CD8-positive, alpha-beta memory T cell (primary cell): Measurements from ENCODE around the gene CTSW. TPM values are rescaled to one million over a fixed set of nuclear protein-coding genes. Genes with fewer than 3 reads are reported as not detected.

Source experiments
- CTCF ChIA-PET: fragments of 350-600 bp; sonication (Branson Sonifier 250); formaldehyde crosslinking; loops from one replicate; lab custom pipeline; 2021; ENCODE audit warnings: antibody characterized with exemption; lab: Charles Lee
- POLR2A ChIA-PET: fragments of 350-600 bp; sonication (Branson Sonifier 250); formaldehyde crosslinking; loops from one replicate; lab custom pipeline; 2021; ENCODE audit warnings: antibody characterized with exemption; lab: Charles Lee
- DNase-seq, 5 donors: peaks; one replicate each; pipeline versions ENCODE4 v3.0.0 to v3.0.0-alpha.2; 2020 to 2022; ENCODE audit warnings: mixed read lengths in 1 of 5
- H3K27ac ChIP-seq: one replicate; pipeline ENCODE4 v1.7.0; 2013; ENCODE audit warnings: low read depth, mild to moderate bottlenecking, low read length, moderate library complexity
- H3K27me3 ChIP-seq: 2 replicates; pipeline ENCODE4 v1.7.0; 2013; ENCODE audit warnings: low read length, mild to moderate bottlenecking; ENCODE audit not compliant: insufficient read depth, poor library complexity, severe bottlenecking
- H3K36me3 ChIP-seq: 2 replicates; pipeline ENCODE4 v1.7.0; 2013; ENCODE audit warnings: mild to moderate bottlenecking, low read length, moderate library complexity; ENCODE audit not compliant: insufficient read depth
- H3K4me1 ChIP-seq: 2 replicates; pipeline ENCODE4 v1.7.0; 2013; ENCODE audit warnings: mild to moderate bottlenecking, low read length, moderate library complexity; ENCODE audit not compliant: insufficient read depth
- H3K4me3 ChIP-seq: 2 replicates; pipeline ENCODE4 v1.7.0; 2013; ENCODE audit warnings: mild to moderate bottlenecking, low read length
- H3K9me3 ChIP-seq: 2 replicates; pipeline ENCODE4 v1.7.0; 2013; ENCODE audit warnings: mild to moderate bottlenecking, low read length
- H3K27ac Mint-ChIP-seq, 8 donors: one replicate each; pipeline ENCODE4 v1.8.0; 2020 to 2021; ENCODE audit warnings: mixed read lengths in 8 of 8, mild to moderate bottlenecking in 6 of 8, inconsistent platforms in 3 of 8, moderate library complexity in 3 of 8
- H3K27me3 Mint-ChIP-seq, 2 donors: one replicate each; pipeline ENCODE4 v1.8.0; 2020 to 2021; ENCODE audit warnings: mixed read lengths in 2 of 2, mild to moderate bottlenecking in 1 of 2, moderate library complexity in 1 of 2
- H3K36me3 Mint-ChIP-seq, 3 donors: one replicate each; pipeline ENCODE4 v1.8.0; 2020 to 2021; ENCODE audit warnings: mixed read lengths in 3 of 3, inconsistent platforms in 1 of 3, mild to moderate bottlenecking in 1 of 3
- H3K4me1 Mint-ChIP-seq, 3 donors: one replicate each; pipeline ENCODE4 v1.8.0; 2020 to 2021; ENCODE audit warnings: mixed read lengths in 3 of 3, inconsistent platforms in 1 of 3, mild to moderate bottlenecking in 1 of 3
- H3K4me3 Mint-ChIP-seq, 7 donors: one replicate each; pipeline ENCODE4 v1.8.0; 2020 to 2021; ENCODE audit warnings: mixed read lengths in 7 of 7, mild to moderate bottlenecking in 6 of 7, moderate library complexity in 4 of 7, inconsistent platforms in 2 of 7
- H3K9me3 Mint-ChIP-seq, 5 donors: one replicate each; pipeline ENCODE4 v1.8.0; 2020 to 2022; ENCODE audit warnings: mixed read lengths in 5 of 5, mild to moderate bottlenecking in 3 of 5, moderate library complexity in 2 of 5, inconsistent platforms in 1 of 5
- polyA plus RNA-seq: library from polyadenylated mRNA; unstranded; fragments of 300-500 nt; fragmentation: Illumina TruSeq; gene quantifications from one replicate; pipeline ENCODE4 v1.2.3, GENCODE V29; 2021
- total RNA-seq, 2 experiments: library from RNA; stranded (reverse); gene quantifications; one replicate each; pipeline ENCODE4 v1.2.3, GENCODE V29; 2021

The CTSW gene
- total and polyA plus RNA-seq, 3 experiments from 2014 or later: 40.9 to 1,046 (median 44.3) TPM

- H3K36me3 ChIP-seq: peaks cover 46% of the 10 kb centered on the region
- no peaks in the 10 kb centered on the region for H3K27me3 Mint-ChIP-seq
- H3K9me3 Mint-ChIP-seq: no peaks in the 10 kb centered on the region
- peak; percentile 60 to 81 (median 67) for DNase-seq
- CTCF ChIA-PET: interaction anchor here (1.6 to 24.5 kb wide), 4 partner anchors 14 to 363 kb away, joined by 3 to 560 read pairs (median 46); partner anchors contain the start of genes CCDC85B, CTSW, EFEMP2 and FIBP
- no peaks in the 10 kb centered on the region for H3K9me3 ChIP-seq
- H3K4me1 ChIP-seq: peaks cover 64% of the 10 kb centered on the region
- H3K36me3 Mint-ChIP-seq: peaks cover 15 to 66% (median 18%) of the 10 kb centered on the region in 3 donors
- POLR2A ChIA-PET: interaction anchor here (0.5 to 5.4 kb wide), 8 partner anchors 13 to 762 kb away, joined by 3 to 140 read pairs (median 7); partner anchors contain the start of genes CCDC85B, FIBP, PCNX3 and SNX32
- peaks cover 57 to 70% (median 63%) of the 10 kb centered on the region in 3 donors for H3K4me1 Mint-ChIP-seq
- H3K27ac Mint-ChIP-seq: peak overlapping the region in 3 of 8 donors; percentile 50 to 95 (median 51)
- peak overlapping the region; percentile 87 to 94 (median 92) for H3K4me3 Mint-ChIP-seq
- H3K27me3 ChIP-seq: no peaks in the 10 kb centered on the region
- H3K4me3 ChIP-seq: peak overlapping the region; percentile 94
- peak overlapping the region; percentile 78 for H3K27ac ChIP-seq
Measured at GRCh38 chr11:65857500-65857852, 22.2 kb upstream of the CTSW start.

- POLR2A ChIA-PET: interaction anchor here (0.7 to 5.4 kb wide), 13 partner anchors 12 to 359 kb away, joined by 3 to 140 read pairs (median 5); partner anchors contain the start of genes BANF1, CCDC85B, EIF1AD and FIBP
- Histone ChIP-seq H3K27ac (peak within 1 kb of the TSS; percentile 93), H3K4me3 (peak within 1 kb of the TSS; percentile 94), H3K4me1 (peaks cover 63% of the 10 kb centered on the region), H3K36me3 (peaks cover 47% of the 10 kb centered on the region), H3K27me3 (no peaks in the 10 kb centered on the region), H3K9me3 (no peaks in the 10 kb centered on the region)
- CTCF ChIA-PET: interaction anchor here (0.8 to 24.5 kb wide), 7 partner anchors 9 to 363 kb away, joined by 3 to 560 read pairs (median 3); partner anchors contain the start of genes CCDC85B, CTSW, EFEMP2 and FIBP
- H3K4me1 Mint-ChIP-seq: peaks cover 57 to 75% (median 66%) of the 10 kb centered on the region in 3 donors
- peak within 1 kb of the TSS; percentile 91 to 96 (median 94) for H3K4me3 Mint-ChIP-seq
- no peaks in the 10 kb centered on the region for H3K27me3 Mint-ChIP-seq
- peak within 1 kb of the TSS; percentile 88 to 99 (median 98) for H3K27ac Mint-ChIP-seq
- peak; percentile 96 to 97 (median 97) for DNase-seq
- H3K36me3 Mint-ChIP-seq: peaks cover 18 to 65% (median 21%) of the 10 kb centered on the region in 3 donors
- H3K9me3 Mint-ChIP-seq: no peaks in the 10 kb centered on the region
Measured at GRCh38 chr11:65857853-65858680, 21.6 kb upstream of the CTSW start, which contains the start of gene CFL1. TSS of gene CFL1 (minus strand) at chr11:65858180. CDS start at chr11:65858099, 81 bp downstream.

GRCh38 chr11:65858681-65859087 lies 21.0 kb upstream of the CTSW start:
- Mint-ChIP-seq H3K4me1 (peaks cover 51 to 68% (median 60%) of the 10 kb centered on the region in 3 donors), H3K27me3 (no peaks in the 10 kb centered on the region), H3K27ac (peak overlapping the region; percentile 88 to 98 (median 98)), H3K36me3 (peaks cover 13 to 65% (median 19%) of the 10 kb centered on the region in 3 donors), H3K4me3 (peak overlapping the region; percentile 90 to 96 (median 93)), H3K9me3 (no peaks in the 10 kb centered on the region)
- ChIA-PET POLR2A (interaction anchor here (0.7 to 5.4 kb wide), 16 partner anchors 11 to 818 kb away, joined by 3 to 140 read pairs (median 5); partner anchors contain the start of genes BANF1, CCDC85B, CD248 and EIF1AD), CTCF (interaction anchor here (0.8 to 24.5 kb wide), 11 partner anchors 9 to 362 kb away, joined by 3 to 560 read pairs (median 4); partner anchors contain the start of genes BANF1, CCDC85B, CTSW and EFEMP2)
- DNase-seq: no peak
- Histone ChIP-seq H3K9me3 (no peaks in the 10 kb centered on the region), H3K4me3 (peak overlapping the region; percentile 94), H3K36me3 (peaks cover 47% of the 10 kb centered on the region), H3K27ac (peak overlapping the region; percentile 93), H3K27me3 (no peaks in the 10 kb centered on the region), H3K4me1 (peaks cover 57% of the 10 kb centered on the region)

GRCh38 chr11:65859095-65859811 lies 20.4 kb upstream of the CTSW start:
- Mint-ChIP-seq H3K36me3 (peaks cover 11 to 65% (median 14%) of the 10 kb centered on the region in 3 donors), H3K9me3 (no peaks in the 10 kb centered on the region), H3K27ac (peak overlapping the region; percentile 88 to 98 (median 98)), H3K4me3 (peak overlapping the region; percentile 90 to 96 (median 93)), H3K4me1 (peaks cover 47 to 63% (median 56%) of the 10 kb centered on the region in 3 donors), H3K27me3 (no peaks in the 10 kb centered on the region)
- Histone ChIP-seq H3K27ac (peak overlapping the region; percentile 93), H3K4me1 (peaks cover 52% of the 10 kb centered on the region), H3K4me3 (peak overlapping the region; percentile 94), H3K27me3 (no peaks in the 10 kb centered on the region), H3K9me3 (no peaks in the 10 kb centered on the region), H3K36me3 (peaks cover 47% of the 10 kb centered on the region)
- CTCF ChIA-PET: interaction anchor here (0.6 to 24.5 kb wide), 31 partner anchors 9 to 724 kb away, joined by 3 to 560 read pairs (median 5); partner anchors contain the start of genes AP5B1, BANF1, CCDC85B and CTSW
- peak; percentile 94 to 99 (median 97) for DNase-seq
- POLR2A ChIA-PET: interaction anchor here (0.6 to 5.4 kb wide), 25 partner anchors 9 to 1080 kb away, joined by 3 to 140 read pairs (median 4); partner anchors contain the start of genes BANF1, CCDC85B, CD248 and EIF1AD

- no peaks in the 10 kb centered on the region for H3K9me3 ChIP-seq
- Mint-ChIP-seq H3K4me3 (peak overlapping the region; percentile 90 to 96 (median 93)), H3K27me3 (no peaks in the 10 kb centered on the region), H3K4me1 (peaks cover 41 to 57% (median 50%) of the 10 kb centered on the region in 3 donors), H3K9me3 (no peaks in the 10 kb centered on the region), H3K27ac (peak overlapping the region; percentile 88 to 98 (median 98)), H3K36me3 (peaks cover 5 to 65% (median 12%) of the 10 kb centered on the region in 3 donors)
- peak in 1 of 5 donors; percentile 61 for DNase-seq
- H3K36me3 ChIP-seq: peaks cover 47% of the 10 kb centered on the region
- peaks cover 46% of the 10 kb centered on the region for H3K4me1 ChIP-seq
- H3K27ac ChIP-seq: peak overlapping the region; percentile 93
- H3K4me3 ChIP-seq: peak overlapping the region; percentile 94
- ChIA-PET CTCF (interaction anchor here (0.6 to 24.5 kb wide), 31 partner anchors 9 to 724 kb away, joined by 3 to 560 read pairs (median 5); partner anchors contain the start of genes AP5B1, BANF1, CCDC85B and CTSW), POLR2A (interaction anchor here (0.6 to 5.4 kb wide), 27 partner anchors 8 to 1081 kb away, joined by 3 to 140 read pairs (median 4); partner anchors contain the start of genes BANF1, CCDC85B, CD248 and EIF1AD)
- H3K27me3 ChIP-seq: no peaks in the 10 kb centered on the region
Measured at GRCh38 chr11:65859812-65860277, 19.8 kb upstream of the CTSW start.

- Histone ChIP-seq H3K4me3 (peak within 1 kb of the TSS; percentile 94), H3K27me3 (no peaks in the 10 kb centered on the region), H3K36me3 (peaks cover 47% of the 10 kb centered on the region), H3K4me1 (peaks cover 39% of the 10 kb centered on the region), H3K9me3 (no peaks in the 10 kb centered on the region), H3K27ac (peak within 1 kb of the TSS; percentile 93)
- Mint-ChIP-seq H3K36me3 (peaks cover 7 to 66% (median 12%) of the 10 kb centered on the region in 3 donors), H3K9me3 (no peaks in the 10 kb centered on the region), H3K27me3 (no peaks in the 10 kb centered on the region), H3K27ac (peak within 1 kb of the TSS; percentile 92 to 98 (median 98)), H3K4me3 (peak within 1 kb of the TSS; percentile 90 to 96 (median 93)), H3K4me1 (peaks cover 37 to 50% (median 46%) of the 10 kb centered on the region in 3 donors)
- POLR2A ChIA-PET: interaction anchor here (0.6 to 5.4 kb wide), 23 partner anchors 9 to 1081 kb away, joined by 3 to 140 read pairs (median 4); partner anchors contain the start of genes BANF1, CCDC85B, EIF1AD and FIBP
- peak; percentile 91 to 96 (median 94) for DNase-seq
- CTCF ChIA-PET: interaction anchor here (0.6 to 24.5 kb wide), 34 partner anchors 10 to 725 kb away, joined by 3 to 560 read pairs (median 4); partner anchors contain the start of genes AP5B1, BANF1, CCDC85B and CTSW
Measured at GRCh38 chr11:65860278-65861164, 19.1 kb upstream of the CTSW start, which contains the start of gene MUS81. TSS of gene MUS81 (plus strand) at chr11:65860433. CDS start at chr11:65860754, 321 bp downstream.
